RWPE1 (cell line): Measurements from ENCODE around the gene ITGB8.

Source experiments
- CTCF ChIA-PET: fragments of 350-600 bp; sonication (Branson Sonifier 250); formaldehyde crosslinking; extraction: SDS; loops from one replicate; lab custom pipeline; 2021; lab: Yijun Ruan, JAX
- POLR2A ChIA-PET: fragments of 400-600 bp; formaldehyde crosslinking; extraction: SDS; loops from one replicate; lab custom pipeline; 2020; ENCODE audit warnings: antibody characterized with exemption; ENCODE audit not compliant: low non-redundant PET; lab: Yijun Ruan, JAX
- DNase-seq: peaks from one replicate; pipeline ENCODE4 v3.0.0; 2012; ENCODE audit warnings: low spot score
- H3K27ac ChIP-seq: fragments of 450-650 bp; 2 replicates; pipeline ENCODE4 v1.5.1; 2017
- CTCF ChIP-seq: fragments of 450-650 bp; conservative IDR thresholded peaks from 2 replicates; pipeline ENCODE4 v1.5.1; 2017; ENCODE audit warnings: low read depth, mild to moderate bottlenecking

The ITGB8 gene

GRCh38 chr7:20343205-20343604 lies 12.5 kb downstream of the ITGB8 start:
- no peak for DNase-seq
- no peak overlapping the region for H3K27ac ChIP-seq
- CTCF ChIA-PET: no interaction called here
- no peak for TF ChIP-seq CTCF
- POLR2A ChIA-PET: no interaction called here

- no peak for DNase-seq
- ChIA-PET POLR2A (no interaction called here), CTCF (no interaction called here)
- TF ChIP-seq CTCF: no peak
- no peak overlapping the region for H3K27ac ChIP-seq
Observed at GRCh38 chr7:20343941-20344340, 13.2 kb downstream of the ITGB8 start.

GRCh38 chr7:20344396-20344795 lies 13.7 kb downstream of the ITGB8 start:
- no peak for TF ChIP-seq CTCF
- H3K27ac ChIP-seq: no peak overlapping the region
- DNase-seq: no peak
- CTCF ChIA-PET: no interaction called here
- POLR2A ChIA-PET: no interaction called here

- no peak for TF ChIP-seq CTCF
- no peak for DNase-seq
- no peak overlapping the region for H3K27ac ChIP-seq
- ChIA-PET CTCF (no interaction called here), POLR2A (no interaction called here)
Observed at GRCh38 chr7:20346577-20346976, 15.9 kb downstream of the ITGB8 start.

- ChIA-PET CTCF (interaction anchor here (0.6 kb wide), 1 partner anchor 155 kb away, joined by 4 read pairs; no protein-coding TSS in a partner anchor), POLR2A (no interaction called here)
- H3K27ac ChIP-seq: no peak overlapping the region
- no peak for TF ChIP-seq CTCF
- no peak for DNase-seq
Observed at GRCh38 chr7:20347680-20348079, 17.0 kb downstream of the ITGB8 start.

- TF ChIP-seq CTCF: no peak
- DNase-seq: no peak
- ChIA-PET CTCF (interaction anchor here (0.6 kb wide), 1 partner anchor 154 kb away, joined by 4 read pairs; no protein-coding TSS in a partner anchor), POLR2A (no interaction called here)
- no peak overlapping the region for H3K27ac ChIP-seq
Observed at GRCh38 chr7:20348125-20348807, 17.6 kb downstream of the ITGB8 start.
